Measurements from ENCODE around the gene THG1L.

Gene THG1L

DNA sequence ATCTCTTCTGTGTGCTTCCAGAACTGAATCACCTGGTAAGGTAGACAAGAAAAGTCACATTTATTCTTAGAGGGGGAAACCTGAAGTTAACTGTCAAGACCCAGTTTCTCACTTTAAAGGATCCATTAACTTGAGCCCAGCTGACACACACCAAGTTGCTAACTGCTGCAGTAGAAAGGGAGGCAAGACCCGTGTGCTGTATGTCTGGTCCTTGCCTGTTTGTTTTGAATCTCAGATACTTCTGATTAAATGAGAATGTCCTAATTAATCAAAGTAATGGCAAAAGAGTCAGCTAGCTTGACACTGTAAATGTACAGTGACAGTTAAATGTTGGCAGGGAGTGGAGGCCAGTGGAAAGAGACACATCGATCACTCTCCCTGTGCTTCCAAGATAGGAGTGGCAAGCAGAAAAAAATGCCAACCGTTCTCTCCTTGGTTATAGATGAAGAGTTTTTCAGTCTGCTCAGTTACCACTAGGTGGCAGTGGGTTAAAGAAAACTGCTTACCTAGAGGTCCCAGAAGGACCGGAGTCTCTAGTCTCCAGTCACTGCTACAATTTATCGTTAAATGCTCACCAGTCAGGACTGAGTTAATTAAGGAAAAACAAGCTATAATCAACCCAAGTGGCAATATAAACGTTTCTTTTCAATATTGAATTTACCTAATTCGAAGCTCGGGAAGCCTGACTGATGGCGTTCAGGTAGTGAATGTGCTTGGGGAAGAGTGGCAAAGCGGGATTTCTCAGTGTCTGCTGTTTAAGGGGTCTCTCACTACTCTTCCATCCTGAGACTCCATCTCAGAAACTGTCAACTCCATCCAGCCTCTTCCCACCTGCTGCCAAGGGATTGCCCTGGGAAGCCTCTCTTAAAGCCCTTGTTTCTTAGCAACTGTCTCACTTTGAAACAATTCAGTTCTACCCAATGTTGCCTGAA is 30.7 kb downstream of the THG1L start:
- no peak for DNase-seq

DNA sequence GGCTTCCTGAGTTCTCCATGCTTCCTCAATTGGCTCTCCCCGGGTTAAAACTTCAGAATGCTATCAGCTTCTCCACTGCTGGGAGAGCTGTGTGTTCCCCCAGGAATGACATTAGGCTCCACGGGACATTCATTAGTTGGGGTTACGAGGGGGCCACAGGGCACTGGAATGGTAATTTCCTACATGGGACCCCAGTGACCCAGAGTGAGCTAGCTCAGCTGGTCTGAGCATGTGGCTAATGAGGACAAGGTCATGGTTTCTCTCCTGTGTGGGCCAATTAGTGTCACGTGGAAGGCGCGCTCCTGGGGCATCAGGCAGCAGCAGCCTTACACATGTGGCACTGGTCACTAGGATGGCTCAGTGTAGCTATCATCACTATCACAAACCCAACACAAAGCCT is 33.3 kb downstream of the THG1L start:
- DNase-seq = no peak

DNA sequence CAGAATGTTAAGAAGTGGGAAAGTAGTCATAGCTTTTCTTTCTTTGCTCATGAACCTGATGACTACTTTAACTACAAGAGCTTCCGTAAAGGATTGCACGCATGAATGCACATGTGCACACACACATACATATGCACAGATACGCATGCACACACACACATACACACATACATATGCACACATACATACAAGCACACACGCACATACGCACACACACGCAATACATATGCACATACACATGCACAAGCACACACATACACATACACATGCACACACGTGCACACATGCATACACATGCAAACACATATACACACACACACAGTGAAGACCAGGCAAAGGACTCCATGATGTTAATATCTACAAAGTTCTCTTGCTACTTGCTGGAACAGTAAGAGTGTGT is 35.2 kb downstream of the THG1L start:
- no peak for DNase-seq

DNA sequence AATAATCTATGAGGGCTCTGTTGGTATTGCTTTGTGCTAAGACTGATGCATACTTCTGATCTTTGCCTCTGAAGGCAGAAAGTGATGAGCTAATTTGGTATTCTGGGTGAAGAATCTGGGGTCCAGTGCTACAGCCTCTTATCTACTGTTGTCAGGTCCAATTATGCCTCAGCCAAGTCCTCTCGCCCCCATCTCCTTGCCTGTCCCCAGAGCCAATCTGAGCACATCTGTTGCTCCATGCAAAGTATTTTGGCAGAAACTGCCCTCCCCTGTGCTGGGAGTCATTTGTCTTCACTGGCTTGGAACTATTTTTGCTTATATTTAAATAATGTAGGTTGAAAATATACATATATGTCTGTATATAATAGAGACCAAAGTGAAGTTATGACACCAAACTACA is 35.7 kb downstream of the THG1L start:
- no peak for DNase-seq

DNA sequence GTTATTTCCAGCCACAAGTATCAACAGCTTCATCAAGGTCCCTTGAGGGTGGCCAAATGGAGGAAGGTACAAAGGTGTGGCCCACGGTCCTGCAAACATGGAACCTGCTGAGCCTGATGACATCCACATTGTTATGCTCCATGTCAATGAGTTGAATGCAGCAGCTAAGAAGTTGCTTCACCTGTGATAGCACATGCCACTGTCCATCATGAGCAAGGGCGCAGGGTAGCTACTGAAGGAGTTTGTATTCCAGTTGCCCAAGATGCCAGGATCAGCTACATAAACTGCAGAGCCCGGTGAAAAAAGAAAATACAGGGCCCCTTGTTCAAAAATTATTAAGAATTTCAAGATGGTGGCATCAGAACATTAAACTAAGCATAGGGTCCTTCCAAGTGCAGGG is 36.5 kb downstream of the THG1L start:
- no peak for DNase-seq

DNA sequence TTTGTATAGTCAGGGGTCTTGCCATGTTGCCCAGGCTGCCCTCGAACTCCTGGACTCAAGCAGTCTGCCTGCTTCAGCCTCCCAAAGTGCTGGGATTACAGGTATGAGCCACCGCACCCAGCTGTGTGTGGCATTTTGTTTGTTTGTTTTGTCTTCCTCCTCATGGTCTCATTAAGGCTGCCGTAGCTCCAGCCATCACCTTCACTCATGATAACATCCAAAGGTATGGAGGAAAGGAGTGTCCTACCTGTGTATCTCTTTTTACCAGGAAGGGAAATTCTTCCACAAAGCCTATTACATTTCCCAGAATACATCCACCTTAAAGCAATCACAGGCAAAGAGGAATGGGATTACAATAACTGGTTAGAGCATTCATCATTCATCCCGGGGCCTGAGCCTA is 39.4 kb downstream of the THG1L start:
- no peak for DNase-seq

DNA sequence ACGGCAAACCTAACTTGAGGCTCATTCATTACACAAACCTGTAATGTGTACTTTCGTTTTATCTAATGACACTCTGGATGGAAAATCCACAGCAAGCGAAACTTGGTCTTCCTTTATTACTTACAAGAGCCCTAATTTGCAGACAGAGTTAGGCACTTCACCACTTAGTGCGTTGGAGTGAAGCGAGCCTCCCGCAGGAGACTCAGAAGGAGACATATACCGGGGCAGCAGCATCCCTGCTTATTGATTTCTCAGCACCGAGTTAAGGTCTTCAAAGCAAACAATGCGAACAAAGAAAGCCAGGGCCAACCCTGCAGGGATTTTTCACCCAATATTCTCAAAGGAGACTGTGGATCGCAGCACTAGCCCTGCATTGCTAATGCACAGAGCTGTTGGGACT is 40.9 kb downstream of the THG1L start:
- DNase-seq = no peak

DNA sequence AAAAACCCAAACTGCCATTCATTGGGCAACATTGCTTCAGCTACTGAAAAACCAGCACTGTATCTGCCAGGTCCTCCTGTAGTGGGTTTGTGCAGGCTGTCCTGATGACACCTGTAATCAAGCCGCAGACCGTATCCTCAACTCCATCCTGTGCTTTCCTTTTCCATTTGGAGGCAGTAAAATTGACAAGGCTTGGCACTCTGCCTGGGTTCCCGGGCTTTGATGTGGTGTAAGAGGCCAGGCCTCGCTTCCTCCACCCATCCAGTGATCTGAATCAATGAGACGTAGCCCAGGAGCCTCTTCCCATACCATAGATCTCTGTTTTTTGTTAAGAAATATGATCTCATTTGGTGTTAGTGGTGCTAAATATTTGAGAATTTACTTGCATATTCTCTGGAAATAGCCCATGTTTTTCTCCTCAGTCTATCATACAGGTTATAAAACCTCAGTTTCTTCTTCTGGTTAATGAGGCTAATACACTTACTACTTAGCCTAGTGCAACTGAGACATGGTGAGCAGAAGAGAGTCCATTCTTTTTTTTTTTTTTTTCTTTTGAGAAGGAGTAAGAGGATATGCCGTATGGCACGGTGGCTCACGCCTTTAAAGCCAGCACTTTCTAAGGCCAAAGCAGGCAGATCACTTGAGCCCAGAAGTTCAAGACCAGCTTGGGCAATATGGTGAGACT is 47.0 kb downstream of the THG1L start:
- DNase-seq = no peak

DNA sequence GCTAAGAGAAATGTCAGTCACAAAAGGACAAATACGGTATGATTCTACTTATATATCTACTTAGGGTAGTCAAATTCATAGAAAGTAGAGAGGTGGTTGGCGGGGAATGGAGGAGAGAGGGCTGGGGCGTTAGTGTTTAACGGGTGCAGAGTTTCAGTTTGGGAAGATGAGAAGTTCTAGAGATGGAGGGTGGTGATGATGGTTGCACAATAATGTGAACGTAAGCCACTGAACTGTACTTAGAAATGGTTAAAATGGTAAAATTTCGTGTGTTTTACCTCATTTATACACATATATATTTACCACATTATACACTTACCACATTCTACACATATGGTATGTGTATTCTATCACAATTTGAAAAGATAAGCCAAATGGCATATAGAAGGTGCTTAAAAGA is 48.0 kb downstream of the THG1L start:
- DNase-seq = no peak

DNA sequence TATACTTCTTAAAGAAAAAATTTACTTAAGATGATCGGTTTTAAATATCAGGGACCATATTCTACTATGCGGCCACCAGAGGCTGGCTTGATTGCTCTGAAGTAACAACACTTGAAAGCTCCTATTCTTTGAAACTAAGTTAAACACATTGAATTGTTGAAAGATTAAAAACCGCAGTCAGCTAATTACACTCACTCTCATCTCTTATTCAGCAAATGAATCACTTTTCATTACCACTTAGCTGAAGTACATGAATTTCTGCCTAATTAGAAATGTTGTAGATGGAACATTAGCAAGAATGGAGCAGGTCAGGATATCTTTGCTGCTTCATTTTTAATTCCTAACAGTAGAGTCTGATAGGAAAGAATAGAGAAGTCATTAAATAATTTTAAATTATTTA is 54.6 kb downstream of the THG1L start:
- no peak for DNase-seq
